PC-3 (cell line): ENCODE results near the gene SNCG. TPM values are rescaled to one million over a fixed set of nuclear protein-coding genes. Genes with fewer than 3 reads are reported as not detected.
A peak's percentile ranks its signal among the peaks of the same experiment; 100 is the strongest.

Source experiments
- ATAC-seq: fragments of 200-7000 bp; cut with Tn5 transposase; 2 replicates; pipeline ENCODE4 v1.9.1; 2020; ENCODE audit warnings: mild to moderate bottlenecking, moderate library complexity
- BruUV-seq: library from RNA; stranded (reverse); fragments of 400-500 nt; replicated peaks from 2 replicates; lab custom pipeline; 2021; lab: Mats Ljungman, UMichigan
- CTCF ChIA-PET: fragments of 300-600 bp; sonication (Branson Sonifier 250); formaldehyde crosslinking; loops from one replicate; lab custom pipeline; 2022; ENCODE audit warnings: antibody characterized with exemption; lab: Charles Lee
- POLR2A ChIA-PET: fragments of 300-600 bp; sonication (Branson Sonifier 250); formaldehyde crosslinking; loops from one replicate; lab custom pipeline; 2022; ENCODE audit warnings: antibody characterized with exemption; ENCODE audit not compliant: unreplicated experiment; lab: Charles Lee
- DNase-seq: peaks from one replicate; pipeline ENCODE4 v3.0.0-alpha.2; 2015
- H2AFZ ChIP-seq: fragments of 300-600 bp; sonication (generic); 2 replicates; pipeline ENCODE4 v1.6.0; 2016; ENCODE audit warnings: antibody characterized with exemption, low read length
- H3F3A ChIP-seq: fragments of 300-600 bp; sonication (generic); one replicate; pipeline ENCODE4 v1.6.0; 2017; ENCODE audit warnings: antibody characterized with exemption, low read length, control low read depth, mild to moderate bottlenecking; ENCODE audit not compliant: unreplicated experiment
- H3K27ac ChIP-seq: fragments of 300-600 bp; sonication (generic); 2 replicates; pipeline ENCODE4 v1.5.1; 2016; ENCODE audit warnings: mild to moderate bottlenecking, low read length
- H3K27me3 ChIP-seq: fragments of 300-600 bp; sonication (generic); 2 replicates; pipeline ENCODE4 v1.6.1; 2016; ENCODE audit warnings: low read length, mixed read lengths
- H3K36me3 ChIP-seq: fragments of 300-600 bp; sonication (generic); 2 replicates; pipeline ENCODE4 v1.6.1; 2016; ENCODE audit warnings: low read depth, mixed run types, low read length, mixed read lengths
- H3K4me1 ChIP-seq: fragments of 300-600 bp; sonication (generic); 2 replicates; pipeline ENCODE4 v1.5.1; 2016; ENCODE audit warnings: low read length; ENCODE audit not compliant: insufficient read depth
- H3K4me2 ChIP-seq: fragments of 300-600 bp; sonication (generic); 2 replicates; pipeline ENCODE4 v1.6.0; 2016; ENCODE audit warnings: low read length
- H3K4me3 ChIP-seq: fragments of 300-600 bp; sonication (generic); 2 replicates; pipeline ENCODE4 v1.5.1; 2016; ENCODE audit warnings: mild to moderate bottlenecking, low read length, mixed read lengths
- H3K79me2 ChIP-seq: fragments of 300-600 bp; sonication (generic); 2 replicates; pipeline ENCODE4 v1.6.1; 2017; ENCODE audit warnings: low read length, mixed read lengths
- H3K9ac ChIP-seq: fragments of 300-600 bp; sonication (generic); 2 replicates; pipeline ENCODE4 v1.6.0; 2016; ENCODE audit warnings: mild to moderate bottlenecking, low read length
- H3K9me2 ChIP-seq: fragments of 300-600 bp; sonication (generic); replicated peaks from 2 replicates; pipeline ENCODE4 v1.6.1; 2016; ENCODE audit warnings: mixed run types, low read length, mixed read lengths
- H3K9me3 ChIP-seq: fragments of 300-600 bp; sonication (generic); 2 replicates; pipeline ENCODE4 v1.6.1; 2016; ENCODE audit warnings: low read length, mixed read lengths
- H4K20me1 ChIP-seq: fragments of 300-600 bp; sonication (generic); 2 replicates; pipeline ENCODE4 v1.6.1; 2016; ENCODE audit warnings: low read length, mixed read lengths
- EZH2 ChIP-seq: fragments of 300-600 bp; sonication (generic); IDR thresholded peaks from one replicate; pipeline ENCODE4 v1.6.1; 2017; ENCODE audit warnings: antibody characterized with exemption, mild to moderate bottlenecking, low read length; ENCODE audit not compliant: unreplicated experiment
- EZH2phosphoT487 ChIP-seq: fragments of 300-600 bp; sonication (generic); IDR thresholded peaks from 2 replicates; pipeline ENCODE4 v1.6.1; 2018; ENCODE audit warnings: mild to moderate bottlenecking, antibody characterized with exemption, low read length, borderline replicate concordance
- intact Hi-C: fragments of 100-400 bp; cut with micrococcal nuclease; formaldehyde crosslinking; loops from 2 replicates; pipeline ENCODE4 v1.9.0; 2023
- total RNA-seq: library from RNA; depleted of rRNA; stranded (reverse); fragments of >200 nt; gene quantifications from 2 replicates; pipeline ENCODE4 v1.2.3, GENCODE V29; 2014
- TF ChIP-seq, protein P1 (sequence below): fragments of 300-600 bp; sonication (generic); conservative IDR thresholded peaks from 2 replicates; pipeline ENCODE4 v1.5.1; 2017; ENCODE audit warnings: antibody characterized with exemption, low read depth, mild to moderate bottlenecking, low read length

The SNCG gene
- total RNA-seq, 1 experiment from 2014 or later = 2.7 TPM

DNA sequence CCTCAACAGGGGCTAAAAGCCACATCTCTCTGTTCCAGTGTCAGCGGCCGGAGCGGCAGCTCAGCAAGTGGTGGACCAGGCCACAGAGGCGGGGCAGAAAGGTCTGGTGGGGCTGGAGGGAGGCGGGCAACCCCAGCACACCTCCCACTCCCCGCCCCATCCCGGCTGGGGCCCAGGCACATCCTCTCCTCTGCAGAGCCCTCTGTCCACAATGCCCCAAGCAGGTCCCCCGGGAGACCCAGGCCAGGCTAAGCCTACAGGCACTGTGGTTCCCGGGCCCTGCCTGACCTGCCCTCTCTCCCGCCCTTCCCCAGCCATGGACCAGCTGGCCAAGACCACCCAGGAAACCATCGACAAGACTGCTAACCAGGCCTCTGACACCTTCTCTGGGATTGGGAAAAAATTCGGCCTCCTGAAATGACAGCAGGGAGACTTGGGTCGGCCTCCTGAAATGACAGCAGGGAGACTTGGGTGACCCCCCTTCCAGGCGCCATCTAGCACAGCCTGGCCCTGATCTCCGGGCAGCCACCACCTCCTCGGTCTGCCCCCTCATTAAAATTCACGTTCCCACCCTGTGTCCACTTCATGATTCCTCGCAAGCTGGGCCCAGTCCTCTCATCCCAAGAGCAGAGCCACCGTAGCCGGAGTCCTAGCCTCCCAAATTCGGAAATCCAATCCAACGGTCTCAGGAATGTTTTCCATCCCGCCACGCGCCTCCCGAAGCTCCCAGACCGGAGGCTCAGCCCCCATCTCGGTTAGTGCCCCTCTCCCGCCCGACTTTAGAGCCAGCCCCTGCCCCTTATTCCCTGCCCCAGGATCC is 12.0 kb downstream of the SNCG start:
- H3K9ac ChIP-seq = peak overlapping the region; percentile 92
- H2AFZ ChIP-seq = no peak overlapping the region
- H3K36me3 ChIP-seq = no peaks in the 10 kb centered on the region
- TF ChIP-seq EZH2 (no peak), EZH2phosphoT487 (no peak)
- TF ChIP-seq, protein P1, sequence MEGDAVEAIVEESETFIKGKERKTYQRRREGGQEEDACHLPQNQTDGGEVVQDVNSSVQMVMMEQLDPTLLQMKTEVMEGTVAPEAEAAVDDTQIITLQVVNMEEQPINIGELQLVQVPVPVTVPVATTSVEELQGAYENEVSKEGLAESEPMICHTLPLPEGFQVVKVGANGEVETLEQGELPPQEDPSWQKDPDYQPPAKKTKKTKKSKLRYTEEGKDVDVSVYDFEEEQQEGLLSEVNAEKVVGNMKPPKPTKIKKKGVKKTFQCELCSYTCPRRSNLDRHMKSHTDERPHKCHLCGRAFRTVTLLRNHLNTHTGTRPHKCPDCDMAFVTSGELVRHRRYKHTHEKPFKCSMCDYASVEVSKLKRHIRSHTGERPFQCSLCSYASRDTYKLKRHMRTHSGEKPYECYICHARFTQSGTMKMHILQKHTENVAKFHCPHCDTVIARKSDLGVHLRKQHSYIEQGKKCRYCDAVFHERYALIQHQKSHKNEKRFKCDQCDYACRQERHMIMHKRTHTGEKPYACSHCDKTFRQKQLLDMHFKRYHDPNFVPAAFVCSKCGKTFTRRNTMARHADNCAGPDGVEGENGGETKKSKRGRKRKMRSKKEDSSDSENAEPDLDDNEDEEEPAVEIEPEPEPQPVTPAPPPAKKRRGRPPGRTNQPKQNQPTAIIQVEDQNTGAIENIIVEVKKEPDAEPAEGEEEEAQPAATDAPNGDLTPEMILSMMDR = no peak
- peaks cover 64% of the 10 kb centered on the region for H3K4me1 ChIP-seq
- H3K79me2 ChIP-seq = peaks cover 32% of the 10 kb centered on the region
- peak; percentile 30 for ATAC-seq
- H3K4me2 ChIP-seq = peak overlapping the region; percentile 90
- TSS peak; percentile 67 for BruUV-seq
- H4K20me1 ChIP-seq = peaks cover 5% of the 10 kb centered on the region; the same call in 1 of the 2 replicates
- ChIA-PET CTCF (interaction anchor here (0.6 to 1.0 kb wide), 2 partner anchors 84 to 108 kb away, joined by 3 read pairs; no protein-coding TSS in a partner anchor), POLR2A (interaction anchor here (0.8 to 1.2 kb wide), 2 partner anchors 114 to 125 kb away, joined by 3 to 4 read pairs; no protein-coding TSS in a partner anchor)
- no peaks in the 10 kb centered on the region for H3K27me3 ChIP-seq
- H3K9me2 ChIP-seq = no peaks in the 10 kb centered on the region
- intact Hi-C loops = no loop called here
- peak overlapping the region; percentile 71 for H3K4me3 ChIP-seq
- peak; percentile 44 for DNase-seq
- no peaks in the 10 kb centered on the region for H3F3A ChIP-seq
- H3K9me3 ChIP-seq = no peaks in the 10 kb centered on the region
- peak overlapping the region; percentile 94 for H3K27ac ChIP-seq

DNA sequence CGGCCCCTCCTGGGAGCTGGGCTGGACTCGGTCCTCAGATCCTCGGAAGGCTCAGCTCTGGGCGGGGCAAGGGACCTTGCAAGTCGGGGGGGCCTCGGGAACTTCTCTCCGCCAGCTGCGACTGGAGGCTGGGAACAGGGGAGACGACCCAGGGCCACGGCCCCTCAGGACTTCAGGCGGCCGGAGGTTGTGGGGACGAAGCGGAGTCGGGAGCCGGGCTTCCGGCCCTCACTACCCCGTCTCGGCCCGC is 12.5 kb downstream of the SNCG start:
- Histone ChIP-seq H3K9me3 (no peaks in the 10 kb centered on the region), H3K79me2 (peaks cover 32% of the 10 kb centered on the region), H3K27ac (peak overlapping the region; percentile 94), H4K20me1 (peaks cover 5% of the 10 kb centered on the region; the same call in 1 of the 2 replicates), H3K4me2 (peak overlapping the region; percentile 90), H3K9me2 (no peaks in the 10 kb centered on the region), H3K27me3 (no peaks in the 10 kb centered on the region), H2AFZ (no peak overlapping the region), H3F3A (no peaks in the 10 kb centered on the region), H3K4me3 (peak overlapping the region; percentile 71), H3K36me3 (no peaks in the 10 kb centered on the region), H3K4me1 (peaks cover 64% of the 10 kb centered on the region), H3K9ac (peak overlapping the region; percentile 92)
- no peak; the same call in none of the 2 replicates for ATAC-seq
- TF ChIP-seq, protein P1 = no peak
- intact Hi-C loops = loop anchor here (1.0 kb wide), 1 partner anchor 122 kb away; no protein-coding TSS in a partner anchor
- no peak for DNase-seq
- ChIA-PET POLR2A (interaction anchor here (0.6 to 1.2 kb wide), 3 partner anchors 113 to 190 kb away, joined by 3 to 4 read pairs (median 3); no protein-coding TSS in a partner anchor), CTCF (interaction anchor here (0.6 kb wide), 1 partner anchor 107 kb away, joined by 3 read pairs; no protein-coding TSS in a partner anchor)
- BruUV-seq = no TSS peak
